ENCODE results near the gene TMEM108. TPM values are rescaled to one million over a fixed set of nuclear protein-coding genes. Genes with fewer than 3 reads are reported as not detected.

The TMEM108 gene
- total and polyA plus RNA-seq, 9 donors, result under 0.01 to 4.2 (median 0.46) TPM; not detected in 2

DNA sequence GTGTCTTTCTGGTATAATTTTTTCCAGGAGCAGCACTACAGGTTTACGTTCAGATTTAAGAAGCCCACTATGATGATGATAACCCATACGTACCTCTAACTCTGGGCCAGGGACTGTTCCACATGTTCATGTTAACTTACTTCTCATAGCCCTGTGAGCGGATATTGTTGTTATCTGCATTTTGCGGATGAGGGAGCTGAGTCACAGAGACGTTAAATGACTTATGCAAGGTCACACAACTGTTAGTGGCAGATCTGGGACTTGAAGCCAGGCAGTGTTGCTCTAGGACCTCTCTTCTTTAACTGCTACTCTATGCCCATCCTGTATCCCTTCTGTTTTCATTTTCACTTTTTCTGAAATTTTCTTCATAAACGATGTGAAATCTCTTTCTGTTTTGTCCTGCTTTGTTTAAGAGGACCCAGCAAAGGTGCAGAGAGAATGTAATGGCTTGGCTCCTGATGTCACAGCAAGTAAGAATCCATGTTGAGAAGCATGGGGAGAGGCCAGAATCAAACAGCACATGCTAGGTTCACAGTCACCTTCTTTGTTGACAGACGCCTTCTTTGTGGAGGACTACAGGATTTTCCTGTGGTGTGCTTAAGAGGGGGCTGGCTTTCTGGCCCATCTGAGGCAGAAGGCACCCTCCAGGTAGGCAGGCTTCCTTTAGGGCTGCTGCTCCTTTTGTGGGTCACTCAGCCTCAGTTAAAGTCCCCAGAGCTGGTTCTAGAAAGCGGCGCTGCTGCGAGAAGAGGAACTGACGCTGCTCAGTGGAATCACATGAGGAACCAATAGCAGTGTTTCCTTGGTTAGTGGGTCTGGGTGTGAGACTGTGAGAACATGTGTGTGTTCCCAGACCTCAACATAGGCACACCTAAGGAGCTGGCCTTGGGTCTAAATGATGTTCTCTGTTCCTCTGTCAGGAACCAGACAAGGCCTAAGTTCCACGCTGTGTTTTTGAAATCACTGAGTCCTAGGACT is 121.6 kb downstream of the TMEM108 start:
- Histone ChIP-seq H3K4me3 (no peak overlapping the region), H3K36me3 (no peaks in the 10 kb centered on the region), H3K27ac (no peak overlapping the region), H3K27me3 (no peaks in the 10 kb centered on the region), H3K9me3 (no peaks in the 10 kb centered on the region), H3K4me1 (ENCODE audit: insufficient read depth) (no peaks in the 10 kb centered on the region)
- 81 to 86% (median 84%) methylated on average over 12 of the region's 12 CpGs for WGBS, 3 donors
- intact Hi-C loops (cut with DNase I), result no loop called here
- DNase-seq, result no peak
- TF ChIP-seq, protein P1, sequence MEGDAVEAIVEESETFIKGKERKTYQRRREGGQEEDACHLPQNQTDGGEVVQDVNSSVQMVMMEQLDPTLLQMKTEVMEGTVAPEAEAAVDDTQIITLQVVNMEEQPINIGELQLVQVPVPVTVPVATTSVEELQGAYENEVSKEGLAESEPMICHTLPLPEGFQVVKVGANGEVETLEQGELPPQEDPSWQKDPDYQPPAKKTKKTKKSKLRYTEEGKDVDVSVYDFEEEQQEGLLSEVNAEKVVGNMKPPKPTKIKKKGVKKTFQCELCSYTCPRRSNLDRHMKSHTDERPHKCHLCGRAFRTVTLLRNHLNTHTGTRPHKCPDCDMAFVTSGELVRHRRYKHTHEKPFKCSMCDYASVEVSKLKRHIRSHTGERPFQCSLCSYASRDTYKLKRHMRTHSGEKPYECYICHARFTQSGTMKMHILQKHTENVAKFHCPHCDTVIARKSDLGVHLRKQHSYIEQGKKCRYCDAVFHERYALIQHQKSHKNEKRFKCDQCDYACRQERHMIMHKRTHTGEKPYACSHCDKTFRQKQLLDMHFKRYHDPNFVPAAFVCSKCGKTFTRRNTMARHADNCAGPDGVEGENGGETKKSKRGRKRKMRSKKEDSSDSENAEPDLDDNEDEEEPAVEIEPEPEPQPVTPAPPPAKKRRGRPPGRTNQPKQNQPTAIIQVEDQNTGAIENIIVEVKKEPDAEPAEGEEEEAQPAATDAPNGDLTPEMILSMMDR (IDR thresholded peaks at IDR 0.05), result no peak
- TF ChIP-seq POLR2A (IDR thresholded peaks at IDR 0.05) (no peak), EP300 (IDR thresholded peaks at IDR 0.05) (no peak)

DNA sequence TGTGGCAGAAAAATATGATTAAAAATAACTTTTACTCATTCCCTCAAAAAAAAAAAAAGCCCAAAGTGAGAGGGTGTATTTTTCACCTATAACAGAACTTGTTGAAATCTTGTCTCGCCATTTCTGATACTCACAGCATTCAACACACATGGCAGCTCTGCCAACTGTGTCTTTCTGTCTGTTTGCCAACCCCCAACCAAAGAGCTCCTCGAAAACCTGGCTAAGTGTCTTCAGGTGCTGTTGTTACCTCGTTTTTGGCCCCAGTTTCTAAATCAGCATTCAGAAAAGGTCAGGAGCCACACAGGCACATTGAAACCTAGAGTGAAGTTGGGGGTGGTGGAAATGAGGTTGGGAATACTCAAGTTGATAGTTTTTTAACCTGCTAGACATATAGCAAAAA is 123.5 kb downstream of the TMEM108 start:
- intact Hi-C loops (cut with DNase I), result no loop called here
- Histone ChIP-seq H3K27me3 (no peaks in the 10 kb centered on the region), H3K27ac (no peak overlapping the region), H3K4me1 (ENCODE audit: insufficient read depth) (no peaks in the 10 kb centered on the region), H3K4me3 (no peak overlapping the region), H3K36me3 (no peaks in the 10 kb centered on the region), H3K9me3 (no peaks in the 10 kb centered on the region)
- no peak for DNase-seq
- no peak for TF ChIP-seq EP300 (IDR thresholded peaks at IDR 0.05)
- TF ChIP-seq POLR2A (IDR thresholded peaks at IDR 0.05), result no peak
- TF ChIP-seq, protein P1 (IDR thresholded peaks at IDR 0.05), result no peak
- WGBS, 3 donors, result 78 to 81% (median 79%) methylated on average over 3 of the region's 3 CpGs

DNA sequence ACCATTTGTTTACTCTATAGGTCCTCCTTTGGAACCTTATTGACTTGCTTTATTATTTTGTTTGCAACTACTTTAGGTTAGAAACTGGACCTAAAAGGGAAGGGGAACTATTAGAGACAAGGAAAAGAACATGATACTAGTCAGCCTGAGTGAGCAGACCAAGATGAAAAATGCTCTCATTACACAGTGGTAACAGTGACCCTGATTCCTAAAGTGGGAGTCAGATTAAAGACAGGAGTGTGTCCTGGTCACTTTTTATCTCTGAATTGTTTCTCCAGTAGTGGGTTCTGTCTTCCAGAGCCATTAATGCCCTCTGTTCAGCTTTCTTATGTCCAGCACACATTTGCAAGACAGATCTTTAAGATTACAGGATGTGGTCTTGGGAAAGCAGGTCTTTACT is 124.1 kb downstream of the TMEM108 start:
- H3K9me3 ChIP-seq, result no peaks in the 10 kb centered on the region
- no peak overlapping the region for H3K27ac ChIP-seq
- H3K4me1 ChIP-seq (ENCODE audit: insufficient read depth), result no peaks in the 10 kb centered on the region
- no peak overlapping the region for H3K4me3 ChIP-seq
- intact Hi-C loops (cut with DNase I), result no loop called here
- no peak for TF ChIP-seq POLR2A (IDR thresholded peaks at IDR 0.05)
- TF ChIP-seq EP300 (IDR thresholded peaks at IDR 0.05), result no peak
- TF ChIP-seq, protein P1 (IDR thresholded peaks at IDR 0.05), result no peak
- DNase-seq, result no peak
- no peaks in the 10 kb centered on the region for H3K27me3 ChIP-seq
- no peaks in the 10 kb centered on the region for H3K36me3 ChIP-seq

DNA sequence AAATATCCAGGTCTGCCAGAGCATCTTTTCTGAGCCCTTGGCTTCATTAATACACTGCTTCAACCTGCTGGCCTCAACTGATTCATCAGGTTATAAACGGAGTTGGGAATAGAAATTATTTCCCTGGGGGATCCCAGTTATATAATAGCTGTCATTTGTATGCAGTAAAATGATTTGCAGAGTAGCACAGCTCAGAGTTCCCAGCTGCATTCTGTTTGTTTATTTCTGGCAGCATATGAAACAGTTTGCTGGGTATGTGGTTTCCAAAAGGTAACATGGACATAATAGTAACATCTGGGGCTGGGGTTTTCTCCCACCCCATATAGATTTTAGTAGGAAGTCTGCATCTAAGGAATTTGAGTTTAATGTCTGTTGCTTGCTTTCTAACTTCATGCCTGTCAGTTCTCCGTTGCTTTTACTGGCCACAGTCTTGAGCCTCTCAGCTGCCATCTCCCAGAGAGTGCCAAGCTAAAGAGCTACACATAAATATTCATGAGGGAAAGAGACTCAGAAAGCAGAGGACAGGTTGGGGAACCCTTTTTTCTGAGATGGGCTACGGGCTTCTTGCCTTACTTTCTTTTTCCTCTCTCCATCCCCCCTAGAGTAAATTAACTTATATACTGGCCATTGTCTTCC is 124.6 kb downstream of the TMEM108 start:
- intact Hi-C loops (cut with DNase I), result no loop called here
- no peaks in the 10 kb centered on the region for H3K4me1 ChIP-seq (ENCODE audit: insufficient read depth)
- DNase-seq, result no peak
- H3K27me3 ChIP-seq, result no peaks in the 10 kb centered on the region
- TF ChIP-seq POLR2A (IDR thresholded peaks at IDR 0.05) (no peak), EP300 (IDR thresholded peaks at IDR 0.05) (no peak)
- TF ChIP-seq, protein P1 (IDR thresholded peaks at IDR 0.05), result no peak
- H3K9me3 ChIP-seq, result no peaks in the 10 kb centered on the region
- no peak overlapping the region for H3K4me3 ChIP-seq
- no peak overlapping the region for H3K27ac ChIP-seq
- 32 to 42% (median 37%) methylated on average over 3 of the region's 3 CpGs for WGBS, 3 donors
- H3K36me3 ChIP-seq, result no peaks in the 10 kb centered on the region
